Measurements from ENCODE around the gene STX10. TPM values are rescaled to one million over a fixed set of nuclear protein-coding genes. Genes with fewer than 3 reads are reported as not detected.

The STX10 gene
- total and polyA plus RNA-seq, 9 of the 15 experiments (the other 6 are each of a cell fraction or from before 2014, with no cell fraction given), result 0.51 to 66.3 (median 31.0) TPM

- TF ChIP-seq DIDO1 (tag; IDR thresholded peaks at IDR 0.05; ENCODE audit: low read depth) (no peak), SREBF1 (IDR thresholded peaks at IDR 0.05; ENCODE audit: borderline replicate concordance, low read depth, low read length) (no peak), ZNF609 (CRISPR knock-in tag; IDR thresholded peaks at IDR 0.05; ENCODE audit: borderline replicate concordance) (no peak; the same call in 1 of the 2 replicates), IRF9 (tag; IDR thresholded peaks at IDR 0.05) (no peak), PHTF2 (CRISPR knock-in tag; IDR thresholded peaks at IDR 0.05) (no peak), MCM7 (IDR thresholded peaks at IDR 0.05) (no peak), COPS2 (conservative IDR thresholded peaks at IDR 0.05) (no peak), DMBX1 (CRISPR knock-in tag; IDR thresholded peaks at IDR 0.05; ENCODE audit: borderline replicate concordance) (peak; percentile 65; the same call in 1 of the 2 replicates), RBM17 (IDR thresholded peaks at IDR 0.05; ENCODE audit: borderline replicate concordance, low read depth, low read length) (no peak), ZHX1 (conservative IDR thresholded peaks at IDR 0.05; ENCODE audit: low read length) (no peak), SREBF2 (CRISPR knock-in tag; IDR thresholded peaks at IDR 0.05) (no peak), NCOA2 (IDR thresholded peaks at IDR 0.05; ENCODE audit: partially characterized antibody in 2 of 2) (no peak), SOX6 (IDR thresholded peaks at IDR 0.05) (peak; percentile 44; the same call in 1 of the 2 replicates), LEF1 (IDR thresholded peaks at IDR 0.05) (no peak)
- TF ChIP-seq, protein P1, sequence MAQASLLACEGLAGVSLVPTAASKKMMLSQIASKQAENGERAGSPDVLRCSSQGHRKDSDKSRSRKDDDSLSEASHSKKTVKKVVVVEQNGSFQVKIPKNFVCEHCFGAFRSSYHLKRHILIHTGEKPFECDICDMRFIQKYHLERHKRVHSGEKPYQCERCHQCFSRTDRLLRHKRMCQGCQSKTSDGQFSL (CRISPR knock-in tag; IDR thresholded peaks at IDR 0.05), result no peak
- TF ChIP-seq, protein P1 (tag; IDR thresholded peaks at IDR 0.05), result no peak
Observed at GRCh38 chr19:13099073-13099999, 50.8 kb downstream of the STX10 start (continued).

All from K562 (cell line).